Measurements from ENCODE around the gene ANAPC5. TPM values are rescaled to one million over a fixed set of nuclear protein-coding genes. Genes with fewer than 3 reads are reported as not detected.

ANAPC5 gene
- total RNA-seq, 1 donor = 168 TPM

GRCh38 chr12:121294151-121294889 lies 57.9 kb downstream of the ANAPC5 start:
- Histone ChIP-seq H2AFZ (ENCODE audit: low read length) (no peak overlapping the region), H3K4me3 (ENCODE audit: insufficient read depth, low read length) (no peak overlapping the region), H3K79me2 (ENCODE audit: insufficient read depth, low read length) (peaks cover 58% of the 10 kb centered on the region), H3K4me2 (ENCODE audit: insufficient read depth, low read length) (no peak overlapping the region), H3K4me1 (ENCODE audit: insufficient read depth, low read length) (peaks cover 19% of the 10 kb centered on the region), H4K20me1 (ENCODE audit: insufficient read depth, low read length) (peaks cover 19% of the 10 kb centered on the region), H3K27me3 (ENCODE audit: insufficient read depth, low read length) (no peaks in the 10 kb centered on the region), H3K9me3 (ENCODE audit: low read depth, low read length) (no peaks in the 10 kb centered on the region), H3K27ac (ENCODE audit: low read depth, low read length) (no peak overlapping the region), H3K36me3 (ENCODE audit: insufficient read depth, low read length) (no peaks in the 10 kb centered on the region)
- DNase-seq (ENCODE audit: insufficient read length, low spot score, missing footprints) = no peak
- no peak for TF ChIP-seq CTCF (IDR thresholded peaks at IDR 0.05; ENCODE audit: extremely low read depth, low read depth, low read length)

- DNase-seq (ENCODE audit: insufficient read length, low spot score, missing footprints) = no peak
- Histone ChIP-seq H3K27ac (ENCODE audit: low read depth, low read length) (no peak overlapping the region), H3K4me1 (ENCODE audit: insufficient read depth, low read length) (peaks cover 21% of the 10 kb centered on the region), H3K79me2 (ENCODE audit: insufficient read depth, low read length) (peaks cover 59% of the 10 kb centered on the region), H4K20me1 (ENCODE audit: insufficient read depth, low read length) (peaks cover 19% of the 10 kb centered on the region), H3K27me3 (ENCODE audit: insufficient read depth, low read length) (no peaks in the 10 kb centered on the region), H3K4me3 (ENCODE audit: insufficient read depth, low read length) (no peak overlapping the region), H2AFZ (ENCODE audit: low read length) (no peak overlapping the region), H3K9me3 (ENCODE audit: low read depth, low read length) (no peaks in the 10 kb centered on the region), H3K36me3 (ENCODE audit: insufficient read depth, low read length) (no peaks in the 10 kb centered on the region), H3K4me2 (ENCODE audit: insufficient read depth, low read length) (no peak overlapping the region)
- TF ChIP-seq CTCF (IDR thresholded peaks at IDR 0.05; ENCODE audit: extremely low read depth, low read depth, low read length) = no peak
These were observed 58.6 kb downstream of the ANAPC5 start for GRCh38 chr12:121293603-121294002.

GRCh38 chr12:121290410-121290809 lies 61.8 kb downstream of the ANAPC5 start:
- Histone ChIP-seq H3K36me3 (ENCODE audit: insufficient read depth, low read length) (no peaks in the 10 kb centered on the region), H3K79me2 (ENCODE audit: insufficient read depth, low read length) (peaks cover 72% of the 10 kb centered on the region), H3K27ac (ENCODE audit: low read depth, low read length) (no peak overlapping the region), H3K4me2 (ENCODE audit: insufficient read depth, low read length) (no peak overlapping the region), H4K20me1 (ENCODE audit: insufficient read depth, low read length) (peaks cover 30% of the 10 kb centered on the region), H3K4me3 (ENCODE audit: insufficient read depth, low read length) (no peak overlapping the region), H3K9me3 (ENCODE audit: low read depth, low read length) (no peaks in the 10 kb centered on the region), H2AFZ (ENCODE audit: low read length) (no peak overlapping the region), H3K27me3 (ENCODE audit: insufficient read depth, low read length) (no peaks in the 10 kb centered on the region), H3K4me1 (ENCODE audit: insufficient read depth, low read length) (peaks cover 9% of the 10 kb centered on the region)
- no peak for DNase-seq (ENCODE audit: insufficient read length, low spot score, missing footprints)
- no peak for TF ChIP-seq CTCF (IDR thresholded peaks at IDR 0.05; ENCODE audit: extremely low read depth, low read depth, low read length)

- H3K27me3 ChIP-seq (ENCODE audit: insufficient read depth, low read length) = no peaks in the 10 kb centered on the region
- H3K36me3 ChIP-seq (ENCODE audit: insufficient read depth, low read length) = no peaks in the 10 kb centered on the region
- no peak overlapping the region for H2AFZ ChIP-seq (ENCODE audit: low read length)
- TF ChIP-seq CTCF (IDR thresholded peaks at IDR 0.05; ENCODE audit: extremely low read depth, low read depth, low read length) = no peak
- H3K4me1 ChIP-seq (ENCODE audit: insufficient read depth, low read length) = peaks cover 4% of the 10 kb centered on the region
- H3K9me3 ChIP-seq (ENCODE audit: low read depth, low read length) = no peaks in the 10 kb centered on the region
- H3K4me3 ChIP-seq (ENCODE audit: insufficient read depth, low read length) = no peak overlapping the region
- no peak for DNase-seq (ENCODE audit: insufficient read length, low spot score, missing footprints)
- peaks cover 26% of the 10 kb centered on the region for H4K20me1 ChIP-seq (ENCODE audit: insufficient read depth, low read length)
- H3K79me2 ChIP-seq (ENCODE audit: insufficient read depth, low read length) = peaks cover 69% of the 10 kb centered on the region
- no peak overlapping the region for H3K27ac ChIP-seq (ENCODE audit: low read depth, low read length)
- no peak overlapping the region for H3K4me2 ChIP-seq (ENCODE audit: insufficient read depth, low read length)
These were observed 62.2 kb downstream of the ANAPC5 start for GRCh38 chr12:121289962-121290361.
